GM19238 (cell line): ENCODE data around the gene SPTBN5.

ENCODE experiments used
- DNase-seq: peaks from one replicate; pipeline ENCODE4 v3.0.0; 2011; ENCODE audit warnings: low spot score; ENCODE audit not compliant: insufficient read length

SPTBN5 gene

GRCh38 chr15:41893422-41894250, at the start of gene SPTBN5:
SPTBN5 (minus strand) TSS chr15:41894053; CDS start chr15:41893497, 556 bp downstream.
- DNase-seq = no peak

GRCh38 chr15:41942886-41943285, 49.0 kb upstream of the SPTBN5 start:
- no peak for DNase-seq

- no peak for DNase-seq
These were observed 48.0 kb upstream of the SPTBN5 start for GRCh38 chr15:41941644-41942415.

GRCh38 chr15:41940441-41940857, 46.6 kb upstream of the SPTBN5 start:
- no peak for DNase-seq

- no peak for DNase-seq
These were observed 46.1 kb upstream of the SPTBN5 start for GRCh38 chr15:41939986-41940385.

GRCh38 chr15:41937568-41937923, 43.7 kb upstream of the SPTBN5 start:
- no peak for DNase-seq

- DNase-seq = no peak
These were observed 43.1 kb upstream of the SPTBN5 start for GRCh38 chr15:41936649-41937567.

GRCh38 chr15:41936155-41936554, 42.3 kb upstream of the SPTBN5 start:
- no peak for DNase-seq

GRCh38 chr15:41935566-41936020, 41.7 kb upstream of the SPTBN5 start:
- no peak for DNase-seq

GRCh38 chr15:41934843-41935242, 41.0 kb upstream of the SPTBN5 start:
- no peak for DNase-seq

- no peak for DNase-seq
These were observed 39.9 kb upstream of the SPTBN5 start for GRCh38 chr15:41933771-41934170.

- no peak for DNase-seq
These were observed 39.5 kb upstream of the SPTBN5 start for GRCh38 chr15:41933326-41933725.

- DNase-seq = no peak
These were observed 38.8 kb upstream of the SPTBN5 start for GRCh38 chr15:41932511-41933289.

GRCh38 chr15:41932101-41932500, 38.2 kb upstream of the SPTBN5 start:
- no peak for DNase-seq

- DNase-seq = no peak
These were observed 37.0 kb upstream of the SPTBN5 start for GRCh38 chr15:41930867-41931222.

GRCh38 chr15:41930221-41930866, 36.5 kb upstream of the SPTBN5 start:
- DNase-seq = no peak

GRCh38 chr15:41928637-41929620, 35.1 kb upstream of the SPTBN5 start:
- peak; percentile 53 for DNase-seq

GRCh38 chr15:41928100-41928499, 34.2 kb upstream of the SPTBN5 start:
- no peak for DNase-seq

- DNase-seq = no peak
These were observed 33.7 kb upstream of the SPTBN5 start for GRCh38 chr15:41927536-41927935.
